GM06990 (cell line): ENCODE results near the gene SPSB1.

Source experiments
- DNase-seq: peaks from one replicate; pipeline ENCODE4 v3.0.0-alpha.2; 2011; ENCODE audit not compliant: insufficient read length; ENCODE audit errors: extremely low read depth
- H3K27me3 ChIP-seq: replicated peaks from 2 replicates; pipeline ENCODE4 v1.6.0; 2011; ENCODE audit warnings: low read length; ENCODE audit not compliant: control insufficient read depth, insufficient read depth
- H3K36me3 ChIP-seq: 2 replicates; pipeline ENCODE4 v1.5.1; 2011; ENCODE audit warnings: low read length; ENCODE audit not compliant: control insufficient read depth, insufficient read depth
- H3K4me3 ChIP-seq: replicated peaks from 2 replicates; pipeline ENCODE4 v1.5.1; 2011; ENCODE audit warnings: low read depth, mild to moderate bottlenecking, control low read depth, low read length
- TF ChIP-seq, protein P1 (sequence below): IDR thresholded peaks from 2 replicates; pipeline ENCODE4 v1.5.1; 2011; ENCODE audit warnings: low read length, control low read depth, mild to moderate bottlenecking, inconsistent platforms; ENCODE audit not compliant: insufficient read depth, poor library complexity, severe bottlenecking

The SPSB1 gene

GRCh38 chr1:9418851-9419250 lies 126.2 kb downstream of the SPSB1 start:
- TF ChIP-seq, protein P1, sequence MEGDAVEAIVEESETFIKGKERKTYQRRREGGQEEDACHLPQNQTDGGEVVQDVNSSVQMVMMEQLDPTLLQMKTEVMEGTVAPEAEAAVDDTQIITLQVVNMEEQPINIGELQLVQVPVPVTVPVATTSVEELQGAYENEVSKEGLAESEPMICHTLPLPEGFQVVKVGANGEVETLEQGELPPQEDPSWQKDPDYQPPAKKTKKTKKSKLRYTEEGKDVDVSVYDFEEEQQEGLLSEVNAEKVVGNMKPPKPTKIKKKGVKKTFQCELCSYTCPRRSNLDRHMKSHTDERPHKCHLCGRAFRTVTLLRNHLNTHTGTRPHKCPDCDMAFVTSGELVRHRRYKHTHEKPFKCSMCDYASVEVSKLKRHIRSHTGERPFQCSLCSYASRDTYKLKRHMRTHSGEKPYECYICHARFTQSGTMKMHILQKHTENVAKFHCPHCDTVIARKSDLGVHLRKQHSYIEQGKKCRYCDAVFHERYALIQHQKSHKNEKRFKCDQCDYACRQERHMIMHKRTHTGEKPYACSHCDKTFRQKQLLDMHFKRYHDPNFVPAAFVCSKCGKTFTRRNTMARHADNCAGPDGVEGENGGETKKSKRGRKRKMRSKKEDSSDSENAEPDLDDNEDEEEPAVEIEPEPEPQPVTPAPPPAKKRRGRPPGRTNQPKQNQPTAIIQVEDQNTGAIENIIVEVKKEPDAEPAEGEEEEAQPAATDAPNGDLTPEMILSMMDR = no peak
- no peak overlapping the region for H3K4me3 ChIP-seq
- no peaks in the 10 kb centered on the region for H3K27me3 ChIP-seq
- peak; percentile 34 for DNase-seq
- H3K36me3 ChIP-seq = no peaks in the 10 kb centered on the region
